Bronchial epithelial cell (primary cell): ENCODE measurements around the gene TMEM95. TPM values are rescaled to one million over a fixed set of nuclear protein-coding genes. Genes with fewer than 3 reads are reported as not detected.

Experiments used
- DNase-seq: peaks from one replicate; pipeline ENCODE4 v3.0.0-alpha.2; 2010; ENCODE audit warnings: low read depth
- FAIRE-seq: peaks from 2 replicates; lab custom pipeline; 2011; peaks lifted over from hg19 to GRCh38; lab: Jason Lieb, UNC
- H3K27me3 ChIP-seq: 2 replicates; pipeline ENCODE4 v1.5.1; 2011; ENCODE audit warnings: low read length; ENCODE audit not compliant: control insufficient read depth, insufficient read depth
- H3K36me3 ChIP-seq: 2 replicates; pipeline ENCODE4 v1.5.1; 2011; ENCODE audit warnings: low read length; ENCODE audit not compliant: control insufficient read depth, insufficient read depth
- H3K4me3 ChIP-seq: 2 replicates; pipeline ENCODE4 v1.5.1; 2011; ENCODE audit warnings: mild to moderate bottlenecking, low read depth, low read length, control low read depth
- total RNA-seq: library from RNA; depleted of rRNA; stranded (reverse); fragments of >200 nt; gene quantifications from 2 replicates; pipeline ENCODE4 v1.2.1, GENCODE V29; 2014
- TF ChIP-seq, protein P1 (sequence below): IDR thresholded peaks from 2 replicates; pipeline ENCODE4 v1.5.1; 2011; ENCODE audit warnings: mild to moderate bottlenecking, moderate library complexity, low read length, control low read depth, inconsistent platforms; ENCODE audit not compliant: insufficient read depth, severe bottlenecking

The TMEM95 gene
- total RNA-seq, 1 donor from 2014 or later, result not detected

- FAIRE-seq (no peak), DNase-seq (no peak)
- Histone ChIP-seq H3K27me3 (no peaks in the 10 kb centered on the region), H3K4me3 (no peak overlapping the region), H3K36me3 (no peaks in the 10 kb centered on the region)
- TF ChIP-seq, protein P1, sequence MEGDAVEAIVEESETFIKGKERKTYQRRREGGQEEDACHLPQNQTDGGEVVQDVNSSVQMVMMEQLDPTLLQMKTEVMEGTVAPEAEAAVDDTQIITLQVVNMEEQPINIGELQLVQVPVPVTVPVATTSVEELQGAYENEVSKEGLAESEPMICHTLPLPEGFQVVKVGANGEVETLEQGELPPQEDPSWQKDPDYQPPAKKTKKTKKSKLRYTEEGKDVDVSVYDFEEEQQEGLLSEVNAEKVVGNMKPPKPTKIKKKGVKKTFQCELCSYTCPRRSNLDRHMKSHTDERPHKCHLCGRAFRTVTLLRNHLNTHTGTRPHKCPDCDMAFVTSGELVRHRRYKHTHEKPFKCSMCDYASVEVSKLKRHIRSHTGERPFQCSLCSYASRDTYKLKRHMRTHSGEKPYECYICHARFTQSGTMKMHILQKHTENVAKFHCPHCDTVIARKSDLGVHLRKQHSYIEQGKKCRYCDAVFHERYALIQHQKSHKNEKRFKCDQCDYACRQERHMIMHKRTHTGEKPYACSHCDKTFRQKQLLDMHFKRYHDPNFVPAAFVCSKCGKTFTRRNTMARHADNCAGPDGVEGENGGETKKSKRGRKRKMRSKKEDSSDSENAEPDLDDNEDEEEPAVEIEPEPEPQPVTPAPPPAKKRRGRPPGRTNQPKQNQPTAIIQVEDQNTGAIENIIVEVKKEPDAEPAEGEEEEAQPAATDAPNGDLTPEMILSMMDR, result no peak
These were observed 51.4 kb downstream of the TMEM95 start for GRCh38 chr17:7406235-7406825.

Other genes starting within 250 kb of the TMEM95 start
- not detected in 2 replicates for gene ASGR2, start 240.3 kb upstream of the TMEM95 start, total RNA-seq
- gene ASGR1, start 175.8 kb upstream of the TMEM95 start, total RNA-seq, result under 0.01 and 0.38 TPM in 2 replicates
- 1.8 and 1.9 TPM in 2 replicates for gene DLG4, start 135.3 kb upstream of the TMEM95 start, total RNA-seq
- 216 and 277 TPM in 2 replicates for gene ACADVL, start 135.2 kb upstream of the TMEM95 start, total RNA-seq
- gene DVL2, start 120.6 kb upstream of the TMEM95 start, total RNA-seq, result 52.1 and 55.3 TPM in 2 replicates
- 27.4 and 34.9 TPM in 2 replicates for gene PHF23, start 115.7 kb upstream of the TMEM95 start, total RNA-seq
- gene GABARAP, start 112.7 kb upstream of the TMEM95 start, total RNA-seq, result 50.8 and 64.3 TPM in 2 replicates
- 17.6 and 25.3 TPM in 2 replicates for gene CTDNEP1, start 103.4 kb upstream of the TMEM95 start, total RNA-seq
- 16.5 and 20.0 TPM in 2 replicates for gene ELP5, start 102.9 kb upstream of the TMEM95 start, total RNA-seq
- 546 and 850 TPM in 2 replicates for gene CLDN7, start 92.7 kb upstream of the TMEM95 start, total RNA-seq
- under 0.01 and 0.13 TPM in 2 replicates for gene SLC2A4, start 73.4 kb upstream of the TMEM95 start, total RNA-seq
- 0.26 and 1.0 TPM in 2 replicates for gene YBX2, start 60.5 kb upstream of the TMEM95 start, total RNA-seq
- 653 and 709 TPM in 2 replicates for gene EIF5A, start 47.5 kb upstream of the TMEM95 start, total RNA-seq
- 22.4 and 35.7 TPM in 2 replicates for gene GPS2, start 39.8 kb upstream of the TMEM95 start, total RNA-seq
- 14.7 and 17.7 TPM in 2 replicates for gene NEURL4, start 25.8 kb upstream of the TMEM95 start, total RNA-seq
- gene ACAP1, start 18.6 kb upstream of the TMEM95 start, total RNA-seq, result 0.26 and 4.2 TPM in 2 replicates
- gene KCTD11, start 3.0 kb upstream of the TMEM95 start, total RNA-seq, result 24.2 and 26.6 TPM in 2 replicates
- gene TNK1, start 25.9 kb downstream of the TMEM95 start, total RNA-seq, result 7.4 and 11.8 TPM in 2 replicates
- 9.0 and 13.2 TPM in 2 replicates for gene PLSCR3, start 39.4 kb downstream of the TMEM95 start, total RNA-seq
- 40.3 and 67.7 TPM in 2 replicates for gene TMEM256, start 48.9 kb downstream of the TMEM95 start, total RNA-seq
- gene NLGN2, start 52.7 kb downstream of the TMEM95 start, total RNA-seq, result 0.79 and 1.2 TPM in 2 replicates
- 0.13 TPM in 1 of 2 replicates, not detected in the other for gene SPEM1, start 65.2 kb downstream of the TMEM95 start, total RNA-seq
- gene SPEM2, start 70.5 kb downstream of the TMEM95 start, total RNA-seq, result not detected in 2 replicates
- gene SPEM3, start 73.7 kb downstream of the TMEM95 start, total RNA-seq, result not detected in 2 replicates
- 7.3 and 12.6 TPM in 2 replicates for gene TMEM102, start 80.3 kb downstream of the TMEM95 start, total RNA-seq
- gene FGF11, start 84.4 kb downstream of the TMEM95 start, total RNA-seq, result 12.4 and 28.3 TPM in 2 replicates
- gene CHRNB1, start 89.9 kb downstream of the TMEM95 start, total RNA-seq, result 9.7 and 16.8 TPM in 2 replicates
- 8.7 and 9.2 TPM in 2 replicates for gene ZBTB4, start 124.5 kb downstream of the TMEM95 start, total RNA-seq
- not detected in 2 replicates for gene SLC35G6, start 126.3 kb downstream of the TMEM95 start, total RNA-seq
- 38.4 and 79.6 TPM in 2 replicates for gene POLR2A, start 129.2 kb downstream of the TMEM95 start, total RNA-seq
- gene TNFSF12, start 193.9 kb downstream of the TMEM95 start, total RNA-seq, result 0.53 and 1.0 TPM in 2 replicates
- gene TNFSF13, start 203.6 kb downstream of the TMEM95 start, total RNA-seq, result 2.6 and 3.7 TPM in 2 replicates
- 94.7 and 129 TPM in 2 replicates for gene SENP3, start 206.8 kb downstream of the TMEM95 start, total RNA-seq
- gene CD68, start 224.5 kb downstream of the TMEM95 start, total RNA-seq, result 11.3 and 16.4 TPM in 2 replicates
- gene MPDU1, start 228.7 kb downstream of the TMEM95 start, total RNA-seq, result 54.7 and 56.3 TPM in 2 replicates
- 23.4 and 41.7 TPM in 2 replicates for gene SOX15, start 234.9 kb downstream of the TMEM95 start, total RNA-seq